Activated CD4-positive, CD25-positive, alpha-beta regulatory T cell treated with anti-CD3 and anti-CD28 coated beads, Interleukin-2, amount 50 U/mL, for 24 hours (primary cell): ENCODE results near the gene RNF150.
A peak's percentile ranks its signal among the peaks of the same experiment; 100 is the strongest.
"Not testable (repeated sequence)": the region's sequence is repeated elsewhere in the genome, so short reads cannot be mapped to it uniquely, and the experiment has no call there.

Source experiments
- ATAC-seq, 2 donors: fragments of 150-1000 bp; cut with Tn5 transposase; one replicate each; pipeline ENCODE4 v1.10.0; 2021; ENCODE audit warnings: mild to moderate bottlenecking in 1 of 2, moderate library complexity in 1 of 2

Gene RNF150

DNA sequence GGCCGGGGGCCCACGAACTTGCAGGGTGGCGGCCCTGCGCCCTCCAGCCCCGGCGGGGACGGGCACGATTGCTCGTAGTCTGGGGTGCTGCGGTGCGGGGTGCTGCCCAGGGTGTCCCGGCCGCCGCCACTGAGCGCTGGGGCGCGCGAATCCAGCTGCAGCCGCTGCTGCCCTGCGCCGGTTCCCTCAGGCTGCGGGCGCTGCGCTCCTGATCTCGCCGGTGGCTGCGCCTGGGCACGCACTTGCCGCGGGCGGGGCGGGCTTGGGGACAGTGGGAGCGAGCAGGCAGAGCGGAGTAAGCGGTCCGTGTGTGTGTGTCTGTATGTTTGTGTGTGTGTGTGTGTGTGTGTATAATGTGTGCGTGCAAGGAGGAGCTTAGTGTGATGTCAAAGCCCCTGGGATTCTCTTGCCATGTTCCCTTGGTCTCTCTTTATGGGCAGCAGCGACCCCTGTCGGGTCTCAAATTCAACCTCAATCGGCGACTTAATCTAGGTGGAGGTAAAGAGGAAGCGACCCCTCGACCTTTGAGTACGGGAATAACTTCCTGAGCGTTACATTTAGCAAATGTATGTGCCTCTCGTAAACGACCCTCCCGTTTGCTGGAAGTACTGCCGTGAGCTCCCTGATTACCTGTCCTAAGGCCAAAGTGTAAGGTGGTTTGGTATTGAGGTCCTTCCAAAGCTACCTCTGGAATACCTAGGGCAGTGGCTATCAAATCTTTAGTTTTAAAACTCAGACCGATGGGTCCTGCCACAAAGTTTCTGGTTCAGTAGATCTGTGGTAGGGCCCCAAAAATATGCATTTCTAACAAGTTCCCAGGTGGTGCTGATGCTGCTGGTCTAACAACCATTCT, at the start of gene RNF150:
RNF150 (minus strand) TSS at position 324 of the 853 bp plus-strand sequence.
- peak; percentile 36 to 49 for ATAC-seq

GRCh38 chr4:141180991-141181761, 47.9 kb upstream of the RNF150 start:
- no peak for ATAC-seq

- ATAC-seq: no peak
Observed at GRCh38 chr4:141179474-141180373, 46.5 kb upstream of the RNF150 start.

- ATAC-seq: no peak
Observed at GRCh38 chr4:141177171-141177570, 43.9 kb upstream of the RNF150 start.

- no peak for ATAC-seq
Observed at GRCh38 chr4:141174457-141174856, 41.2 kb upstream of the RNF150 start.

- no peak for ATAC-seq
Observed at GRCh38 chr4:141170671-141171070, 37.4 kb upstream of the RNF150 start.

DNA sequence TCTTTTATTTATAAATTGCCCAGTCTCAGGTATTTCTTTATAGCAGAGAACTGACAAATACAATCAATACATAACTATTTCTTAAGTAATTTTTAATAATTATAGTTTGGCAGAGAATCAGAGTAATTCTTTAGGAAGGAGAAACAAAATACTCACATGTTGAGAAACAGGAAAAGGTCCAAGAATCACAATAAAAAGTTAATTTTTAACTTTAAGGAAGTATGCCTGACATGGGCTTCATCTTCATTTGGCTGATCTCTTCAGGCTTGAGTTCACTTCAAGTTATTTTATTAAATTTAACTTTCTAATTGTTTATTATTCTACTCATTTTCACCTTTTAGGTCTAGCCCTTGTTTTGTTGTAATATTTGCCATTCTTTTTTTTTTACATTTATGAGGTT, 36.1 kb upstream of the RNF150 start:
- no peak for ATAC-seq

GRCh38 chr4:141165001-141165400, 31.7 kb upstream of the RNF150 start:
- ATAC-seq: not testable (repeated sequence)

GRCh38 chr4:141159027-141159426, 25.8 kb upstream of the RNF150 start:
- no peak for ATAC-seq

DNA sequence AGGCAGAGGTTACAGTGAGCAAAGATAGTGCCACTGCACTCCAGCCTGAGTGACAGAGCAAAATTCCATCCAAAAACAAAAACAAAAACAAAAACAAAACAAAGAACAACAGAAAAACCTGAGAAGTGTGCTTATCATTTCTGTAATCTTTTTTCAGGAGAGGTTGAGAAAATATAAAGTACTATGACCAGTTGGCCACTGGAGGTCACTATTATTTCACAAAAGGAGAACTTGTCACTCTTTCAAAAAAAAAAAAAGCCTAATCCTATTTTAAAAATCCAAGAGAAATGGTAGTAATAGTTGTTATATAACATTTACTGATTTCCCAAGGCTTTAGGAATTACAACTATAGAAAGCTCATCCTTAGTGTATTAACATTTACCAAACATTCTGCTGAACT, 24.9 kb upstream of the RNF150 start:
- ATAC-seq: no peak

- no peak for ATAC-seq
Observed at GRCh38 chr4:141155586-141155985, 22.3 kb upstream of the RNF150 start.

- no peak for ATAC-seq
Observed at GRCh38 chr4:141154725-141155124, 21.5 kb upstream of the RNF150 start.

DNA sequence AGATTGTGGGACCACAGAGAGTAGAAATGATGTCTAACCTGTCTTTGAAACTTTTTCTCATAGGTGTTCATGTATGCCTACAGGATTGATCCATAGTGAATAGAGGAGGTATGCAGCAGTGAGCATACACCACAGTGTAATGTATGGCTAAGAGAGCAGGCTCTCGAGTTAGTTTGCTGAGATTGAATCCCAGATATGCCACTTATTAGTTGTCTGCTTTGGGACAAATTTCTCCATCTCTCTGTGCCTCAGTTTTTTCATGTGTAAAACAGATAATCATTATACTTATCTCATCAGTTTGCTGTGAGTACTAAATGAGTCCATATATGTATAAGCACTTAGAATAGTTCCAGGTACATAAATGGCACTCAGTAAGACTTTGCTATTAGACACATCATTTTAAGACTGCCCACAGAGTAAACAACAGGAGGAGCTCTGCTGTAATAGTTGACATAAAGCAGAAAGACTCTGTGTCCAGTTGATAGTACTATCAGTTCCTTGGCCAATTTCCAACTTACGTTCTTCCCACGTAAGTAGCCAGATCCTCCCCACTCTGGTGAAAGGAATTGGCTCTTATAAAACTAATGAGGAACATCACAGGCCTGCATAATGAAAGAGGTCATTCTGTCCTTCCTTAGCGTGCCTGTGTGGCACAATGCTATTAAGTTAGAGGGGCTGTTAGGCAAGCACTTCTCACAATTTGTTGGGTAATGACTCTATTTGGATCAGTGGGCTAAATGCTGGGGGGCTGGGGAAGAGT, 20.7 kb upstream of the RNF150 start:
- no peak for ATAC-seq

- ATAC-seq: no peak
Observed at GRCh38 chr4:141144207-141144606, 10.9 kb upstream of the RNF150 start.

DNA sequence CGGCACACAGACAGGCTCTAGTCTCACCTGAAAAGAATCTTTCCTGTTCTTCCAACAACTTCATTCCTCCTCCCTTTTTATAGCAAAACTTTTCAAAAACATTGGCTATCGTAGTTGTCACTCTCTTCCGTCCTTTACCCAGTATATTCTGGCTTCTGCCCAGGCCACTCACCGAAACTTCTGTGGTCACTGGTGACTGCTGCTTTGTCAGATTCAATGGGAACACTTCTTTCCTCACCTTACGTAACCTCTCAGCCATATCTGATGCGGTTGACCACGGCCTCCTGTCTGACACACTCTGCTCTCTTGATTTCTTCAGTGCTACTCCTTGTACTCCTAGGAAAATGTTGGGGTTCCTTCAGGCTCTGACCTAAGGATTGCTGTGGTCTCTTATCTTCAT, 9.2 kb upstream of the RNF150 start:
- no peak for ATAC-seq

DNA sequence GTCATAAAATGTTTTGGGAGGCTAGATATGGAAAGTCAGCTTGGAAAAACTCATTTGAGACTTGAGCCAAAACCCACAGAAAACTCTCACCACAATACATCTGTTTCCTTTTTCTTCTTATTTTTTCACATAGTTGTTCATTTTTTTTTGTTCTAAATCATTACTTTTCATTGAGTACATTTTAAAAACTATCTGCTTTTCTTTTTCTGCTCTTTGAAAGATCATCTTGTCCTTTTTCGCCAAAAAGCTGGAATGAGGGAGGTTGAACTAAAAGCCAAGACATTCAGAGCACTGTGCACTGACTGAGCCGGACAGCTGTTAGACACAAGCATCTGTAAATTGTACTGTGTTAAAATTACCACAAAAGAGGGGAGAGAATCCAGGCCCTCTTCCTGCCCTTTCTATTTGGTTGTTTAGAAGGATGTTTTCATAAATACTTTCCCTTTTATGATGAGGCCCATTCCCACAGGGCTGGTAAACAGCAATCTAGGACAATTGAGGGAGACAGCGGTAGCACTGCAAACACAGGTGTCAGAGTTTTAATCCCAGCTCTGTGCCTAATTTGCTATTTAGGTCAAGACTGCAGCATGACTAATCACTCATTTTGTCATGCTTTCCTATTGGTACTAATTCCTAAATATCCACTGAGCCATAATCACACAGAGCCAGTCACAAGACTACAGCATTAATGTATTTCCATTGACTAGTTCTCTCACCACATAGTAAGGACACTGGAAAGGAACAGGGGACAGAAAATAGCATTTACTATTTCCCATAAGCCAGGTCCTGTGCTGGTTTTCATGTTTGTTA, 7.3 kb upstream of the RNF150 start:
- ATAC-seq: no peak

DNA sequence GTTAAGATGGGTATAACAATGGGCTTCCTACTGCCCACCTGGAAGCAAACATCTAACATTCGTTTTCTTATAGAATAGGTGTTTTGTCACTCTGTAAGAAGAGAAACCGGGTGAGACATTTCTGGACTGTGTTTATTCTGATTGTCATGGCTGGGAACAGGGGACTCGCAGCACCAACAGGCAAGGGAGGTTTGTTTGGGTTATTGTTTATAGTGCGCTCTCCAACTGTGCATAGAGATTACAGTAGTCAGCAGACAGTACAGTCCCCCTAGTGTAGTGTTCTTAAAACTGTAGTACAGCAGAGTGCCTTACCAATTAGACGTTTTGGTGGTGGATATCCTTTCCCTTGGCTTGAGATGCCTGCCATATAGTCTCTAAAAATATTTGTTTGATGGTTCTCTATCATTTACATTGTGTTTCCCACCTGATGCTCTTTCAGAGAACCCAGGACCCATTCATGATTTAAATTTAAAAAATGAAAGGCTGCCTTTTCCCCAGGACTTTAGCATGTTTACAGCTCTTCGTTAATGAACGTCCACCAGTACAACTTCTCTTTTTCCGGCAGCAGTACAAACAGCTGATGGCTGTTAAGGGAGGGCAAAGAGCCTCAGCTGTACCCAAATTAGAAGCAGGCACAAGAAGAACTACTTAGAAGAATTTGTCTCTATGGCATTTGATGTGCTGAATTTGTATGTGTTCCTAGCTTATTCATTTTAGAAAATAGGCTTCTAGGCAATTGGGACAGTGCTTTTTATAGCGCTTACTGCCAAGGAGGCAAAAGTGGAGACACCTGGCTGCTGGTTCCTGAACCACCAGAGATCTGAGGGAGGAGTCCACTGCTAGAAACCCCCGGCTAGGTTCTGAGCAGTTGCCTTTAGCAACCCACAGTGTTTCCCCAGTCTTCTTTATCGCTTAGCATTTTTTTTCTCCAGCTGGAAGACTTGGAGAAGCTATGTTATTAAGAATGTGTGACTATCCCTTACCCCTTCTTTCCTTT, 1.0 kb upstream of the RNF150 start:
- no peak for ATAC-seq

DNA sequence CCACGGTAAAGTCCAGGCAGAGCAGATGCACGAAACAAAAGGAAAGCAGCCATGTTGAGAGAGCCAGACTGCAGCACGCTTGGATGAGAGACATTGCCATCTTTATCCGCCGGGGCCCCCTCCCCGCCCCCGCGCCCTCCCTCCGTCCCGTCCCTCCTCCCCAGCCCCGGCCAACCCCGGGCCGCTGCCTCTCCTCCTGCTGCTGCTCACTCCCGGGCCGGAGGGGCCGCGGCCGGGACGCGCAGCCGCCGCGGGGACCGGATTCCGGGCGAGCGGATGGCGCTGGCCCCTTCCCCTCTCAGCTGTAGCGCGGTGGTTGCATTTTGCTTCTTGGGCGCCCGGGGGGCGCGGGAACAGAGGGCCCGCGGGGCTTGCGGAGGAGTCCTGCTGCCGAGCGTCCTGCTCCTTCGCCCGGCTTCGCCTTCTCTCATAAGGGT, 542 bp downstream of the RNF150 start:
- peak in 1 of 2 donors; percentile 11 for ATAC-seq

- ATAC-seq: no peak
Observed at GRCh38 chr4:141132072-141132708, 1.1 kb downstream of the RNF150 start.
